HG03469 (cell line): Measurements from ENCODE around the gene LYST.
"Not testable (repeated sequence)": the region's sequence is repeated elsewhere in the genome, so short reads cannot be mapped to it uniquely, and the experiment has no call there.

Experiments
- ATAC-seq: cut with Tn5 transposase; IDR thresholded peaks from one replicate; pipeline ENCODE4 v1.9.1; 2021; ENCODE audit warnings: mild to moderate bottlenecking, moderate library complexity, moderate number of reproducible peaks; ENCODE audit not compliant: unreplicated experiment

The LYST gene

DNA sequence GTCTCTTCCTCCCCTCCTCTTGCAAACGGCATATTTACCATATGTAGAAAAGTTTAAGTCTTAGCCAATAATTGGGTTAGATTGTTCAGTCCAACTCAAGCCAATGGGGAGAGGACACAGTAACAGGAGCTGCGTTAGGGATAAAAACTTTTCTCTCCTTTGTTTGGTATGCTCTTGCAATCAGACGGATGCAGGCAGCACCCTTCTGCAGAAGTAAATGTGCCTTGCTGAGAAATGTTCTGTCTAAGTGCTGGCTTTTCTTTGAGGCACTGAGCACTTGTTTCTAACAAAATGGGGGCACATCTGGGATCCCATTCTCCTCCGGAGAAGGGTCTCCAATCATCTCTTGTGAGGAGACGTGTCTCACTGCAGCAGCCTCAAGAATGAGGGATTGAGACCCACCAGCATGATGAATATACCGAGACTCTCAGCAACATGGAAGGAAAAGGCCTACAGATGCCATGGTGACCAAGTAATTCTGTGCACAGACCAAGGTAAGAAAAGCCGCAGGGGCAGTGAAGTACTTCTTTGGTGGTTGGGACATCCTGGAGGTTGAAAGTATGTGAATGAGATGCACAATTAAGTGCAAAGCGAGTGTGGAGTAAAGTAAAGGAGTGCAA, 196.4 kb downstream of the LYST start:
- no peak for ATAC-seq

DNA sequence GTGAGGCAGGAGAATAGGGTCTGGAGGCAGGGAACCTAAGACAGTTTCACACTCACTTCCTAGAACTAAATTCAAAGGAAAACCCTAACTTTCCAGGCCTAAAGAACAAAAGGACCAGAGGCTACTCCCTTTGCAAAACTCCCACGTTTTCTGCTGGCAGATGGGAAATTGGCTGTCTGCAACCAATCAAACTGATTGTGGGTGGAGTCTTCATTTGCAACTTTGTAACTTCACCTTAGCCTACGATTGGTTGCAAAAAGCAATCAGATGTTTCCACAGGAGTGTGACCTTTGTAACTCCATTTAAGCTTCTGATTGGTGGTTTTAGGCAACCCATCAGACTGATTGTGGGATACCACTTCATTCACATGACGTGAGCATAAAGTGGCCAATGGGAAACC, 197.4 kb downstream of the LYST start:
- ATAC-seq = no peak

GRCh38 chr1:235663628-235664027, 203.1 kb downstream of the LYST start:
- no peak for ATAC-seq

- no peak for ATAC-seq
Observed at GRCh38 chr1:235661568-235661967, 205.1 kb downstream of the LYST start.

GRCh38 chr1:235659186-235659771, 207.4 kb downstream of the LYST start:
- no peak for ATAC-seq

- ATAC-seq = no peak
Observed at GRCh38 chr1:235657747-235658526, 208.8 kb downstream of the LYST start.

DNA sequence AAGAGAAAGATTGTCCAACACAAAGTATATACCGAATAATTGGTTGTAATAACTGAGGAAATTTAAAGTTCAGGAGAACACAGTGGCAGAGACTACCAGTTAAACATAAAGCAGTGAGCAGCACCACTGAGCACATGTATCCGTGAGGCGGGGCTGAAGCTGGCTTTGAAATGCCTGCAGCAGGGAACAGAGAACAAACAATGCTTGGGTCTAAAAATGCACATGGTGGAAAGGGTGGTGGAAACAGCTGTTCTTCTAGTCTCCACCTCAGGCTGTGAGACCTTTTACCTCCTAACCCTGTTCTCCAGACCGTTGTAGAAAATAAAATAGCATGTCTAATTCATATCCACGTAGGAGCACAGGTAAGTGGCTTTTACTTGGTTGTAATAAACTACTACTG, 209.4 kb downstream of the LYST start:
- no peak for ATAC-seq

DNA sequence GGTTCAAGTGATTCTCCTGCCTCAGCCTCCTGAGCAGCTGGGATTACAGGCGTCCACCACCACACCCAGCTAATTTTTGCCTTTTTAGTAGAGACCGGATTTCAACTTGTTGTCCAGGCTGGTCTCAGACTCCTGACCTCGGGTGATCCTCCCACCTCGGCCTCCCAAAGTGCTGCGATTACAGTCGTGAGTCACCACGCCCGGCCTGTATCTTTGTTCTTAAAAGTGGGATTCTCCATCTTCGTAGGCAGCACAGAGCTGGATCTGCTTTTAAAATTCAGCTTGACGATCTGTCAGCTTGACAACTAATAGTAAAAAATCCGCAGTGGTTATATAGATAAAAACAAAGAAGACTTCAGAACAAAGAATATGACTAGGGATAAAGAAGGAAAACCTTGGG, 214.3 kb downstream of the LYST start:
- no peak for ATAC-seq

DNA sequence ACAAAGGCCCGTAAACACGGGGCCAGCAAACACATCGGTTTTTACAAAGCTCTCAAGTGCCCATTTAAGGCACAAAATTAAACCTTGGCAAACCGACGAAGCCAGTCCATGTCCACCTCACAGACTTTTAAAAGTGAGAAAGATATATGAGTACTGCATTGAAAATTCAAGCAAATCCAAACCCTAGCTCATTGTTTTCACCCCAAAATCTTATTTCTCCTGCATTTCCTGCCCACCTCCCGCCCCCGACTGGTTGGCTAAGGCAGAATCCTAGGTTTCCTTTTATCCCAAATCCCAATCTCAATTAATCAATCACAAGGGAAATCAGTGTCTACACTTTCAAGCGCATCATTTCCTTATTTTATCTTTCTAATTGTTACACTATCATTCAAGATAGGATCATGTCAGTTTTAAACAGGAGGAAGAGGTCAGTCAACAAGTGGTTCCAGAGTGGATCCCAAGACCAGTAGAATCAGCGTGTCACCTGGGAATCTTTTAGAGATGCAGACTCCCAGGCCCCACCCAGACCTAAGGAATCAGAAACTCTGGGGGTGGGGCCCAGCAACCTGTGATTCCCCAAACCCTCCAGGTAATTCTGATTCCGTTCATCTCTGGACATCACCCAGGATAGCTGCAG, 215.4 kb downstream of the LYST start:
- no peak for ATAC-seq

- no peak for ATAC-seq
Observed at GRCh38 chr1:235650341-235651169, 216.2 kb downstream of the LYST start.

GRCh38 chr1:235649368-235650163, 217.1 kb downstream of the LYST start, which contains the start of gene GNG4:
TSS of gene GNG4 (minus strand) at chr1:235649784. CDS start at chr1:235583838, 65,946 bp downstream.
- no peak for ATAC-seq

DNA sequence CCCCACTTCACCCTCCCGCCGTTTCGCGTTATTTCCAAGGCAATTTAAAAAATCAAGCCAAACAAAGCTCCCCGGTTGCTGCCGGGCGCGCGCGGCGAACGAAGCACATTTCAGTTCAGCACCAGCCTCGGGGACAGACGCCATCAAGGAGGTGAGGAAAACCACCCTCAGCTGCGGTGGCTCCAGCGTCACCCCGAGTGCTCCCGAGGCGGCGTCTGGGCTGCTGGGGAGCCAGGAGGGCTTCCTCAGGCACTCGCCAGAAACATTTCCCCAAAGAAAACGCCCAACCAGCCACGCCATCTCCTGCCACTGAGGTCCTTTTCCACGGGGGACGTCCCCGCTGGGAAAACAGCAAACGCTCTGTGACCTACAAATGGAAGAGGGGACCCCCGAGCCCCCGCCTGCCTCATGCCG, 217.7 kb downstream of the LYST start:
- ATAC-seq = no peak

DNA sequence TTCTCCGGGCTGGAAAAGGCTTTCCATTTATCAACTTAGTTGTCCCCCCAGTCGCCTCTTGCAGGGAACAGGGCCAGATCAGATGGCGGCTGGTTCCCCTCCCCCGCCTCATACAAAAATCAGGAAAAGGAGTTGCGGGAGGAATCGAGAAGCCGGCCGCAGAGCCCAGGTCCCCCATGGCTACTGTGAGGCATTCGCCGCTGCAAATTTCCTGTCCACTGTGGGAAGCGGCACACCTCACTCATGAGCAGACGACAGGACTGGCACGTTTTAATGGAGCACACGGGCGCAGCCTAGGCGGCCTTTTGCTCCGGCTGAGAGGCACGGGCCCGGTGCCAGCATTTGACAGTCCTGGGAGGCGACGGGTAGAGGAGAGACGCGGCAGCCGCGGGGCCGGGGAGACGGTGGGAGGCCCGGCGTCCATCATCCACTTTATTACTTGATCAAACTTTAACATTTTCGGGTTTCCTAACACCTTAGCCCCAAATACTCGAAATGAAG, 218.2 kb downstream of the LYST start:
- ATAC-seq = no peak

DNA sequence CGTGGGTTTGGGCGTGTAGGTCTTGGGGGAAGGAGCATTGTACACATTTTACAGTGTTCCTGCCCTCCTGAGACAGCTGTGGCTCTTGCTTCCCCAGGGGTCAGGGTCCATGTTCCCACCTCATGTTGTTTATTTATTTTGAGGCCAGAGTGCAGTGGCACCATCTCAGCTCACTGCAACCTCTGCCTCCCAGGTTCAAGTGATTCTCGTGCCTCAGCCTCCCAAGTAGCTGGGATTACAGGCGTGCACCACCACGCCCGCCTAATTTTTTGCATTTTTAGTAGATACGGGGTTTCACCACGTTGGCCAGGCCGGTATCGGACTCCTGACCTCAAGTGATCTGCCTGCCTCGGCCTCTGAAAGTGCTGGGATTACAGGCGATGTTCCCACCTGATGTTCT, 219.2 kb downstream of the LYST start:
- ATAC-seq = not testable (repeated sequence)

- ATAC-seq = no peak
Observed at GRCh38 chr1:235646463-235646862, 220.2 kb downstream of the LYST start.

- ATAC-seq = no peak
Observed at GRCh38 chr1:235644693-235645305, 221.9 kb downstream of the LYST start.

GRCh38 chr1:235643837-235644692, 222.6 kb downstream of the LYST start:
- ATAC-seq = no peak

GRCh38 chr1:235642943-235643371, 223.7 kb downstream of the LYST start:
- ATAC-seq = no peak
